RCC 7860 (cell line): Measurements from ENCODE around the gene CAMK2N2.
A peak's percentile ranks its signal among the peaks of the same experiment; 100 is the strongest.
"Not testable (repeated sequence)": the region's sequence is repeated elsewhere in the genome, so short reads cannot be mapped to it uniquely, and the experiment has no call there.

ENCODE experiments used
- DNase-seq: peaks from one replicate; pipeline ENCODE4 v3.0.0-alpha.2; 2015; ENCODE audit warnings: low spot score
- FAIRE-seq: peaks from 2 replicates; lab custom pipeline; 2012; peaks lifted over from hg19 to GRCh38; lab: Jason Lieb, UNC

The CAMK2N2 gene

GRCh38 chr3:184275961-184276910 is 14.9 kb upstream of the CAMK2N2 start, which contains the start of gene ECE2:
Gene ECE2, plus strand, starts transcription at chr3:184276022. Its CDS starts 132 bp downstream, at chr3:184276154.
- no peak for FAIRE-seq
- DNase-seq = no peak

GRCh38 chr3:184275381-184275701 is 14.0 kb upstream of the CAMK2N2 start:
- FAIRE-seq (no peak), DNase-seq (no peak)

- no peak for DNase-seq
- FAIRE-seq = no peak
Measured at GRCh38 chr3:184272269-184272668, 10.9 kb upstream of the CAMK2N2 start.

GRCh38 chr3:184267249-184267648 is 5.9 kb upstream of the CAMK2N2 start:
- not testable (repeated sequence) for FAIRE-seq, DNase-seq

- no peak for DNase-seq
- FAIRE-seq = no peak
Measured at GRCh38 chr3:184262764-184263179, 1.4 kb upstream of the CAMK2N2 start.

GRCh38 chr3:184261854-184262763 is 756 bp upstream of the CAMK2N2 start:
- DNase-seq (no peak), FAIRE-seq (no peak)

GRCh38 chr3:184260724-184261269 is 556 bp downstream of the CAMK2N2 start:
- DNase-seq (no peak), FAIRE-seq (no peak)

- DNase-seq = no peak
Measured at GRCh38 chr3:184259878-184260723, 1.3 kb downstream of the CAMK2N2 start.

GRCh38 chr3:184259396-184259877 is 1.9 kb downstream of the CAMK2N2 start:
- no peak for FAIRE-seq
- DNase-seq = no peak

More at GRCh38 chr3:184259878-184260723, 1.3 kb downstream of the CAMK2N2 start:
- no peak for FAIRE-seq

GRCh38 chr3:184258926-184259325 is 2.4 kb downstream of the CAMK2N2 start:
- FAIRE-seq = no peak

GRCh38 chr3:184257083-184257915 is 4.1 kb downstream of the CAMK2N2 start:
- DNase-seq = no peak
- no peak for FAIRE-seq

More at GRCh38 chr3:184258926-184259325, 2.4 kb downstream of the CAMK2N2 start:
- no peak for DNase-seq

GRCh38 chr3:184255291-184256039 is 5.9 kb downstream of the CAMK2N2 start:
- FAIRE-seq (no peak), DNase-seq (peak; percentile 41)

- FAIRE-seq (peak; percentile 57), DNase-seq (peak; percentile 86)
Measured at GRCh38 chr3:184250167-184250828, 11.1 kb downstream of the CAMK2N2 start.

- FAIRE-seq (peak; percentile 80), DNase-seq (peak; percentile 98)
Measured at GRCh38 chr3:184249412-184250166, 11.8 kb downstream of the CAMK2N2 start, which contains the start of gene EEF1AKMT4. Gene EEF1AKMT4, plus strand, starts transcription at chr3:184249672. Its CDS starts 23 bp downstream, at chr3:184249695.

GRCh38 chr3:184248454-184249411 is 12.6 kb downstream of the CAMK2N2 start, which contains the start of gene ALG3:
Gene ALG3, minus strand, starts transcription at chr3:184248962. Its CDS starts 22 bp downstream, at chr3:184248940.
- DNase-seq (peak; percentile 59), FAIRE-seq (no peak)

- no peak for FAIRE-seq
- DNase-seq = no peak
Measured at GRCh38 chr3:184242297-184242685, 19.1 kb downstream of the CAMK2N2 start.
